ENCODE measurements around the gene C1orf159.

DNA sequence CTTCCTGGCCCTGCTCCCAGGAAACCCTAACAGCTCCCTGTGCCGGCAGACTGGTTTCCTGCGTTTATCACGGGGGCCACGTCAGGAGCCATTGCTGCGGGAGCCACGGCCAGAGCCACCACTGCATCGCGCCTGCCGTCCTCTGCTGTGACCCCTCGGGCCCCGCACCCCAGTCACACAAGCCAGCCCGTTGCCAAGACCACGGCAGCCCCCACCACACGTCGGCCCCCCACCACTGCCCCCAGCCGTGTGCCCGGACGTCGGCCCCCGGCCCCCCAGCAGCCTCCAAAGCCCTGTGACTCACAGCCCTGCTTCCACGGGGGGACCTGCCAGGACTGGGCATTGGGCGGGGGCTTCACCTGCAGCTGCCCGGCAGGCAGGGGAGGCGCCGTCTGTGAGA is 67.9 kb downstream of the C1orf159 start:
- TF ChIP-seq, protein P1, sequence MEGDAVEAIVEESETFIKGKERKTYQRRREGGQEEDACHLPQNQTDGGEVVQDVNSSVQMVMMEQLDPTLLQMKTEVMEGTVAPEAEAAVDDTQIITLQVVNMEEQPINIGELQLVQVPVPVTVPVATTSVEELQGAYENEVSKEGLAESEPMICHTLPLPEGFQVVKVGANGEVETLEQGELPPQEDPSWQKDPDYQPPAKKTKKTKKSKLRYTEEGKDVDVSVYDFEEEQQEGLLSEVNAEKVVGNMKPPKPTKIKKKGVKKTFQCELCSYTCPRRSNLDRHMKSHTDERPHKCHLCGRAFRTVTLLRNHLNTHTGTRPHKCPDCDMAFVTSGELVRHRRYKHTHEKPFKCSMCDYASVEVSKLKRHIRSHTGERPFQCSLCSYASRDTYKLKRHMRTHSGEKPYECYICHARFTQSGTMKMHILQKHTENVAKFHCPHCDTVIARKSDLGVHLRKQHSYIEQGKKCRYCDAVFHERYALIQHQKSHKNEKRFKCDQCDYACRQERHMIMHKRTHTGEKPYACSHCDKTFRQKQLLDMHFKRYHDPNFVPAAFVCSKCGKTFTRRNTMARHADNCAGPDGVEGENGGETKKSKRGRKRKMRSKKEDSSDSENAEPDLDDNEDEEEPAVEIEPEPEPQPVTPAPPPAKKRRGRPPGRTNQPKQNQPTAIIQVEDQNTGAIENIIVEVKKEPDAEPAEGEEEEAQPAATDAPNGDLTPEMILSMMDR (IDR thresholded peaks at IDR 0.05) = no peak
- no peak for TF ChIP-seq POLR2A (IDR thresholded peaks at IDR 0.05)

Data from esophagus squamous epithelium (tissue), 4 donors.